ENCODE data around the gene SSR2.

The SSR2 gene

GRCh38 chr1:155966135-155966534, 54.6 kb downstream of the SSR2 start:
- no peak for DNase-seq (ENCODE audit: low read depth, low spot score)
- no peaks in the 10 kb centered on the region for H3K9me3 ChIP-seq (ENCODE audit: control insufficient read depth, insufficient read depth, low read length)
- peaks cover 36% of the 10 kb centered on the region for H3K36me3 ChIP-seq (ENCODE audit: control insufficient read depth, insufficient read depth, low read length)
- no peaks in the 10 kb centered on the region for H3K27me3 ChIP-seq (ENCODE audit: control insufficient read depth, insufficient read depth, low read length)
- H3K4me1 ChIP-seq (ENCODE audit: control insufficient read depth, insufficient read depth, low read length): peaks cover 5% of the 10 kb centered on the region
- H3K4me3 ChIP-seq (ENCODE audit: low read length): no peak overlapping the region
- no CpG with 5 or more reads among the region's 9 CpGs for WGBS (ENCODE audit: insufficient coverage, insufficient read length)
- H3K27ac ChIP-seq (ENCODE audit: low read length): no peak overlapping the region

DNA sequence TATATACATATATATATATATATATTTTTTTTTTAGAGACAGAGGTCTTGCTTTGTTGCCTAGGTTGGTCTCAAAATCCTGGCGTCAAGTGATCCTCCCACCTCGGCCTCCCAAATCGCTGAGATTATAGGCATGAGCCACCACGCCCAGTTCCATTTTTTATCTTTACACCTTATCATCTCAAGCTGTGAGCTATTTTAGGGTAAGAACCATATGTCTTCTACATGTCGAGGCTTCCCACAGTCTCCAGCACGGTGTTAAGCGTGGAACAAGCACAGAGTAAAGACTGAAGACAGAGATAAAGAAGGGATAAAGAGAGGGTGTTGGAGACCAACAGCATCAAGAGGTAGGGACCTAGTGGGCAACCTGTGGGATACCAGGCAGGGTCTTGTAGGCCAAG, 56.6 kb downstream of the SSR2 start:
- H3K36me3 ChIP-seq (ENCODE audit: control insufficient read depth, insufficient read depth, low read length): peaks cover 41% of the 10 kb centered on the region
- H3K4me3 ChIP-seq (ENCODE audit: low read length): no peak overlapping the region
- H3K9me3 ChIP-seq (ENCODE audit: control insufficient read depth, insufficient read depth, low read length): no peaks in the 10 kb centered on the region
- peaks cover 5% of the 10 kb centered on the region for H3K4me1 ChIP-seq (ENCODE audit: control insufficient read depth, insufficient read depth, low read length)
- H3K27ac ChIP-seq (ENCODE audit: low read length): no peak overlapping the region
- DNase-seq (ENCODE audit: low read depth, low spot score): no peak
- no peaks in the 10 kb centered on the region for H3K27me3 ChIP-seq (ENCODE audit: control insufficient read depth, insufficient read depth, low read length)
- WGBS (ENCODE audit: insufficient coverage, insufficient read length): no CpG with 5 or more reads among the region's 7 CpGs

DNA sequence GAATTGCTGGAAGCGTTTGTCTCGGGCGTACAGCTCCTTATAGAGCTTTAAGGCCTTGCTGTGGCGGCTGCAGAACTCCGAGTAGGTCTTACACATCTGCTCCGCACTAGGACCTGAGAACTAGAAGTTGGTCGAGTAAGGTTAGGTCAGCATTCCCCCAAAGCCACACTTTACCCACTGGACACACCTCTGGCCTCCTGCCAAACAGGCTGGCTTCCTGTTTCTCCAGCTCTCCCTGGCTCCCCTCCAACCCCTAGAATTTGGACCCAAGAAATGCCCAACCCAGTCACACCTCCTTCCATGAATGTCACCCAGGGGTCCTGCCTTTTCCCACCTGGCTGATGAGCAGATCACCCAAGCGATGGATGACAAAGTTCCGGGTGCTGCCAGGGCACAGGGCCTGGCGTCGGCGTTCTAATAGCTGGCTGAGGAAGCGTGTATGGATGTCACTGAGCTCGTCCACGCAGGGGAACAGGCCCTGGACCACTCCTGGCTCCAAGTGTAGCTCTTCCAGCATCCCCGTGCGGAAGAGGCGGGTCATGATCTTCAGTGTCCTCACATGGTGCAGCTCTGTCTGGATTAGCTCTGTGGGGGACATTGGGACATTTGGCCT, 58.0 kb downstream of the SSR2 start:
- Histone ChIP-seq H3K36me3 (ENCODE audit: control insufficient read depth, insufficient read depth, low read length) (peaks cover 43% of the 10 kb centered on the region), H3K4me3 (ENCODE audit: low read length) (no peak overlapping the region), H3K27ac (ENCODE audit: low read length) (no peak overlapping the region), H3K4me1 (ENCODE audit: control insufficient read depth, insufficient read depth, low read length) (peaks cover 2% of the 10 kb centered on the region; the same call in 1 of the 2 replicates), H3K27me3 (ENCODE audit: control insufficient read depth, insufficient read depth, low read length) (no peaks in the 10 kb centered on the region), H3K9me3 (ENCODE audit: control insufficient read depth, insufficient read depth, low read length) (no peaks in the 10 kb centered on the region)
- no peak for DNase-seq (ENCODE audit: low read depth, low spot score)
- WGBS (ENCODE audit: insufficient coverage, insufficient read length): no CpG with 5 or more reads among the region's 18 CpGs

GRCh38 chr1:155961937-155962336, 58.8 kb downstream of the SSR2 start:
- no CpG with 5 or more reads among the region's 14 CpGs for WGBS (ENCODE audit: insufficient coverage, insufficient read length)
- Histone ChIP-seq H3K4me3 (ENCODE audit: low read length) (no peak overlapping the region), H3K36me3 (ENCODE audit: control insufficient read depth, insufficient read depth, low read length) (peaks cover 45% of the 10 kb centered on the region), H3K9me3 (ENCODE audit: control insufficient read depth, insufficient read depth, low read length) (no peaks in the 10 kb centered on the region), H3K4me1 (ENCODE audit: control insufficient read depth, insufficient read depth, low read length) (no peaks in the 10 kb centered on the region), H3K27ac (ENCODE audit: low read length) (no peak overlapping the region), H3K27me3 (ENCODE audit: control insufficient read depth, insufficient read depth, low read length) (no peaks in the 10 kb centered on the region)
- DNase-seq (ENCODE audit: low read depth, low spot score): no peak

- no peaks in the 10 kb centered on the region for H3K9me3 ChIP-seq (ENCODE audit: control insufficient read depth, insufficient read depth, low read length)
- H3K27me3 ChIP-seq (ENCODE audit: control insufficient read depth, insufficient read depth, low read length): no peaks in the 10 kb centered on the region
- WGBS (ENCODE audit: insufficient coverage, insufficient read length): no CpG with 5 or more reads among the region's 3 CpGs
- DNase-seq (ENCODE audit: low read depth, low spot score): no peak
- H3K27ac ChIP-seq (ENCODE audit: low read length): no peak overlapping the region
- H3K4me1 ChIP-seq (ENCODE audit: control insufficient read depth, insufficient read depth, low read length): no peaks in the 10 kb centered on the region
- H3K4me3 ChIP-seq (ENCODE audit: low read length): no peak overlapping the region
- H3K36me3 ChIP-seq (ENCODE audit: control insufficient read depth, insufficient read depth, low read length): peaks cover 37% of the 10 kb centered on the region
Observed at GRCh38 chr1:155960081-155960745, 60.5 kb downstream of the SSR2 start.
